ENCODE results near the gene PRRT1B.

Gene PRRT1B

GRCh38 chr9:131582466-131583336 lies 37.4 kb downstream of the PRRT1B start:
- peak; percentile 46 for DNase-seq

GRCh38 chr9:131583337-131583645 lies 38.0 kb downstream of the PRRT1B start:
- DNase-seq: peak; percentile 50

- DNase-seq: peak; percentile 49
These were observed 38.7 kb downstream of the PRRT1B start for GRCh38 chr9:131583836-131584555.

GRCh38 chr9:131584858-131585257 lies 39.5 kb downstream of the PRRT1B start:
- no peak for DNase-seq

GRCh38 chr9:131585375-131585774 lies 40.1 kb downstream of the PRRT1B start:
- no peak for DNase-seq

GRCh38 chr9:131587331-131587730 lies 42.0 kb downstream of the PRRT1B start:
- no peak for DNase-seq

- no peak for DNase-seq
These were observed 42.6 kb downstream of the PRRT1B start for GRCh38 chr9:131587906-131588305.

- DNase-seq: no peak
These were observed 43.1 kb downstream of the PRRT1B start for GRCh38 chr9:131588396-131588795.

- no peak for DNase-seq
These were observed 43.9 kb downstream of the PRRT1B start for GRCh38 chr9:131589124-131589711.

- no peak for DNase-seq
These were observed 44.7 kb downstream of the PRRT1B start for GRCh38 chr9:131589993-131590392.

GRCh38 chr9:131590449-131590848 lies 45.1 kb downstream of the PRRT1B start:
- DNase-seq: no peak

GRCh38 chr9:131590907-131591844 lies 45.9 kb downstream of the PRRT1B start:
- DNase-seq: peak; percentile 90

GRCh38 chr9:131591845-131592208 lies 46.5 kb downstream of the PRRT1B start:
- DNase-seq: no peak

- no peak for DNase-seq
These were observed 47.9 kb downstream of the PRRT1B start for GRCh38 chr9:131593091-131593820.

- no peak for DNase-seq
These were observed 48.8 kb downstream of the PRRT1B start for GRCh38 chr9:131593936-131594665.

GRCh38 chr9:131594906-131595665 lies 49.8 kb downstream of the PRRT1B start:
- DNase-seq: no peak

- DNase-seq: no peak
These were observed 50.5 kb downstream of the PRRT1B start for GRCh38 chr9:131595696-131596429.

- no peak for DNase-seq
These were observed 51.1 kb downstream of the PRRT1B start for GRCh38 chr9:131596430-131596743.

- no peak for DNase-seq
These were observed 51.9 kb downstream of the PRRT1B start for GRCh38 chr9:131597246-131597645.

GRCh38 chr9:131598121-131598520 lies 52.8 kb downstream of the PRRT1B start:
- no peak for DNase-seq
